H1 (cell line): ENCODE data around the gene TJP2. TPM values are rescaled to one million over a fixed set of nuclear protein-coding genes. Genes with fewer than 3 reads are reported as not detected.

Experiments
- BRCA1 ChIP-seq: IDR thresholded peaks from 2 replicates; pipeline ENCODE4 v1.6.1; 2012; ENCODE audit warnings: low read depth, low read length, improper control_type of control experiment
- CHD2 ChIP-seq: IDR thresholded peaks from 2 replicates; pipeline ENCODE4 v1.6.1; 2012; ENCODE audit warnings: low read length, improper control_type of control experiment
- JUN ChIP-seq: IDR thresholded peaks from 2 replicates; pipeline ENCODE4 v1.6.1; 2011; ENCODE audit warnings: low read depth, mild to moderate bottlenecking, improper control_type of control experiment, low read length
- NRF1 ChIP-seq: IDR thresholded peaks from 2 replicates; pipeline ENCODE4 v1.6.1; 2011; ENCODE audit warnings: mild to moderate bottlenecking, low read depth, low read length, improper control_type of control experiment
- POU5F1 ChIP-seq: IDR thresholded peaks from 2 replicates; pipeline ENCODE4 v1.6.1; 2011; ENCODE audit warnings: low read depth, mild to moderate bottlenecking, low read length, moderate library complexity
- TAF7 ChIP-seq: optimal IDR thresholded peaks from 2 replicates; pipeline ENCODE3; 2011; ENCODE audit warnings: low read depth, mild to moderate bottlenecking, inconsistent platforms, low read length, moderate library complexity, borderline replicate concordance
- polyA plus RNA-seq, 7 experiments: library from polyadenylated mRNA; depleted of rRNA in 3 of 7; stranded (reverse) in 5 of 7; unstranded in 2 of 7; fragments of >200 nt in 5 of 7; fragments of 200-250 nt in 2 of 7; gene quantifications; 1 replicate in 5 of 7; 2 replicates in 1 of 7; 4 replicates in 1 of 7; pipeline versions ENCODE4 v1.2.1 to v1.2.3, GENCODE V29; 2011 to 2013; ENCODE audit warnings: missing spikeins in 2 of 7, mixed read lengths in 2 of 7
- total RNA-seq: library from RNA; stranded (reverse); fragmentation: NEBNext Ultra II Directional; extraction: Animal tissue kit (Norgen Biotek cat#: 25700); gene quantifications from 2 replicates; pipeline ENCODE4 v1.2.1, GENCODE V29; 2021

TJP2 gene
- total and polyA plus RNA-seq, 2 of the 8 experiments (the other 6 are each of a cell fraction or from before 2014, with no cell fraction given) = 54.9 to 137 TPM

- TF ChIP-seq JUN (no peak), TAF7 (no peak), CHD2 (no peak), POU5F1 (no peak), BRCA1 (no peak), NRF1 (no peak)
- TF ChIP-seq, all 59 proteins: peak for 0
Measured at GRCh38 chr9:69165581-69165980, 8.5 kb upstream of the TJP2 start (continued).
